GM23338 (cell line): ENCODE results near the gene SCP2. TPM values are rescaled to one million over a fixed set of nuclear protein-coding genes. Genes with fewer than 3 reads are reported as not detected.

ENCODE experiments used
- ATAC-seq: fragments of 200-7000 bp; cut with Tn5 transposase; 3 replicates; pipeline ENCODE4 v1.9.1; 2020
- DNase-seq: peaks from one replicate; pipeline ENCODE4 v3.0.0-alpha.2; 2015; ENCODE audit warnings: low spot score
- H2AFZ ChIP-seq: fragments of 200-600 bp; sonication (generic); 2 replicates; pipeline ENCODE4 v1.8.0; 2016; ENCODE audit warnings: antibody characterized with exemption, mild to moderate bottlenecking, moderate library complexity
- H3F3A ChIP-seq: fragments of 200-600 bp; sonication (generic); replicated peaks from 2 replicates; pipeline ENCODE4 v1.8.0; 2017; ENCODE audit warnings: antibody characterized with exemption, mixed run types, low read depth
- H3K27ac ChIP-seq: fragments of 200-600 bp; sonication (generic); 2 replicates; pipeline ENCODE4 v1.6.1; 2016; ENCODE audit warnings: low read depth
- H3K27me3 ChIP-seq: fragments of 200-600 bp; sonication (generic); 2 replicates; pipeline ENCODE4 v1.8.0; 2016; ENCODE audit warnings: mild to moderate bottlenecking, mixed run types, moderate library complexity; ENCODE audit not compliant: insufficient read depth
- H3K36me3 ChIP-seq: fragments of 200-600 bp; sonication (generic); 2 replicates; pipeline ENCODE4 v1.8.0; 2016; ENCODE audit warnings: mild to moderate bottlenecking; ENCODE audit not compliant: insufficient read depth
- H3K4me1 ChIP-seq: fragments of 200-600 bp; sonication (generic); 2 replicates; pipeline ENCODE4 v1.8.0; 2016; ENCODE audit warnings: mild to moderate bottlenecking, moderate library complexity; ENCODE audit not compliant: insufficient read depth
- H3K4me2 ChIP-seq: fragments of 200-600 bp; sonication (generic); 2 replicates; pipeline ENCODE4 v1.7.1; 2017; ENCODE audit warnings: mixed run types
- H3K4me3 ChIP-seq: fragments of 200-600 bp; sonication (generic); 2 replicates; pipeline ENCODE4 v1.6.1; 2016; ENCODE audit warnings: mixed run types
- H3K79me2 ChIP-seq: fragments of 200-600 bp; sonication (generic); replicated peaks from 2 replicates; pipeline ENCODE4 v1.8.0; 2017; ENCODE audit warnings: mild to moderate bottlenecking; ENCODE audit not compliant: insufficient read depth
- H3K9me2 ChIP-seq: fragments of 200-600 bp; sonication (generic); 2 replicates; pipeline ENCODE4 v1.8.0; 2017; ENCODE audit not compliant: insufficient read depth
- H4K20me1 ChIP-seq: fragments of 200-600 bp; sonication (generic); replicated peaks from 2 replicates; pipeline ENCODE4 v1.8.0; 2017; ENCODE audit warnings: mild to moderate bottlenecking; ENCODE audit not compliant: insufficient read depth
- H3K27ac Mint-ChIP-seq: 2 replicates; pipeline ENCODE4 v1.8.0; 2020; ENCODE audit warnings: inconsistent platforms, mild to moderate bottlenecking, moderate library complexity, mixed read lengths
- H3K27me3 Mint-ChIP-seq: 3 replicates; pipeline ENCODE4 v1.8.0; 2022; ENCODE audit warnings: low read depth, mild to moderate bottlenecking, moderate library complexity, mixed read lengths, inconsistent platforms; ENCODE audit not compliant: insufficient read depth, poor library complexity
- H3K36me3 Mint-ChIP-seq: 3 replicates; pipeline ENCODE4 v1.8.0; 2021; ENCODE audit warnings: low read depth, mild to moderate bottlenecking, inconsistent platforms, moderate library complexity, mixed read lengths
- H3K4me1 Mint-ChIP-seq: 3 replicates; pipeline ENCODE4 v1.8.0; 2020; ENCODE audit warnings: mild to moderate bottlenecking, inconsistent platforms, mixed read lengths
- H3K4me3 Mint-ChIP-seq: 3 replicates; pipeline ENCODE4 v1.8.0; 2021; ENCODE audit warnings: moderate library complexity, mild to moderate bottlenecking, inconsistent platforms, mixed read lengths
- H3K9me3 Mint-ChIP-seq: 3 replicates; pipeline ENCODE4 v1.8.0; 2020; ENCODE audit warnings: moderate library complexity, mild to moderate bottlenecking, inconsistent platforms, mixed read lengths
- CREB1 ChIP-seq: fragments of 250-450 bp; sonication (Bioruptor Pico); IDR thresholded peaks from 2 replicates; pipeline ENCODE4 v1.5.0; 2020; ENCODE audit warnings: low read depth, mild to moderate bottlenecking, moderate library complexity
- JUNB ChIP-seq: IDR thresholded peaks from one replicate; pipeline ENCODE4 v1.6.1; 2016; ENCODE audit warnings: antibody characterized with exemption; ENCODE audit not compliant: unreplicated experiment
- ZNF114 ChIP-seq: fragments of 250-450 bp; sonication (Bioruptor Pico); IDR thresholded peaks from 2 replicates; pipeline ENCODE4 v1.5.0; 2020; ENCODE audit warnings: mild to moderate bottlenecking, moderate library complexity
- ZNF331 ChIP-seq: fragments of 250-450 bp; sonication (Bioruptor Pico); IDR thresholded peaks from 2 replicates; pipeline ENCODE4 v1.5.0; 2020; ENCODE audit warnings: low read depth, mild to moderate bottlenecking, moderate library complexity
- polyA plus RNA-seq: library from polyadenylated mRNA; unstranded; fragments of >200 nt; fragmentation: Nextera tagmentation; extraction: Ambion mirVana; gene quantifications from 2 replicates; pipeline ENCODE4 v1.2.1, GENCODE V29; 2016
- total RNA-seq: library from RNA; depleted of rRNA; stranded (reverse); fragments of >200 nt; shearing (Covaris generic); gene quantifications from 2 replicates; pipeline ENCODE4 v1.2.3, GENCODE V29; 2014
- TF ChIP-seq, protein P1 (sequence below): IDR thresholded peaks from 2 replicates; pipeline ENCODE4 v1.6.1; 2016; ENCODE audit warnings: antibody characterized with exemption
- TF ChIP-seq, protein P2 (sequence below): IDR thresholded peaks from one replicate; pipeline ENCODE4 v1.6.1; 2018; ENCODE audit warnings: antibody characterized with exemption; ENCODE audit not compliant: unreplicated experiment
- TF ChIP-seq, protein P3 (sequence below), 2 experiments: fragments of 200-600 bp in 1 of 2; sonication (generic) in 1 of 2; conservative IDR thresholded peaks; 2 replicates each; pipeline versions ENCODE4 v1.5.1 to v1.6.1; 2016 to 2017; ENCODE audit warnings: antibody characterized with exemption in 2 of 2, low read depth in 2 of 2, mild to moderate bottlenecking in 2 of 2, moderate library complexity in 1 of 2
- TF ChIP-seq, protein P4 (sequence below): fragments of 250-450 bp; sonication (Bioruptor Pico); IDR thresholded peaks from 2 replicates; pipeline ENCODE4 v1.5.0; 2020; ENCODE audit warnings: mild to moderate bottlenecking, moderate library complexity

Gene SCP2
- total and polyA plus RNA-seq, 2 experiments from 2014 or later: 66.3 to 116 TPM

DNA sequence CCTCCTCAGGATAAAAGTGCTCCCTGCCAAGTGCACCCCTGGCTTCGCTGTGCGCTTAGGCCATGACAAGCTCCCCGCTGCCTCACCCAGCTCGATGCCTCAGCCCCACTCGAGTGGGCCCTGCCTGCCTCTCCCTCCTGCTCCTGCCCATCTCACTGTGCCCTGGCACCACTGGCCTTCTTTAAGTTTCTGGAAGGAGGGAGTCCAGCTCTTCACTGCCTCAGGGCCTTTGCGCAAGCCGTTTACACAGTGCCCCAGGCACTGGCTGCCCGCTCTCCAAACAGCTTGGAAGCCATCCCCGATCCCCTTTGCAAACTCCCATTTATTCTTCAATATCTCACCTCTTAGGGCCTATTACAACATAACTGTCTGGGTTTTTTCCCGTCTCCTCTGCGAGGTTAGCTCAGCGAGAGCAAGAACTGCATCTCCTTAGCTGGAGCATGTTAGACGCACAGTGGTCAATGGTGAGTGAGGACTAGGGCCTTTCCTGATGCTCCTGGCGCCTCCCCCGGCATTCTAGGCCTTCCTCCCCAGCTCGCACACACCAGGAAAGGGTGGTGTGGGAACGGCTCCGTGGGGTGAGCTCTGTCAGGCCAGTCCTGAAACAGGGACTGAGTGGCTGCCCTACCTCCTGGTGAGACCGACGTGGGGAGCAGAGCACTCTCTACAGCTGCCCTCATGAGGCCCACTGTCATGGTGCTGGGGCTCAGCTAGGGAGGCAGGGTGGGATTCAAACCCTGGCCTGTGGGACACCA lies 166.9 kb downstream of the SCP2 start:
- Mint-ChIP-seq H3K27me3 (peaks cover 2% of the 10 kb centered on the region), H3K9me3 (no peaks in the 10 kb centered on the region)
- no peak for DNase-seq

More for the DNA sequence above, 166.9 kb downstream of the SCP2 start:
- Histone ChIP-seq H3K4me1 (no peaks in the 10 kb centered on the region), H3K9me2 (no peaks in the 10 kb centered on the region), H3K79me2 (no peaks in the 10 kb centered on the region), H2AFZ (no peak overlapping the region), H3K27me3 (no peaks in the 10 kb centered on the region), H3K27ac (no peak overlapping the region), H4K20me1 (no peaks in the 10 kb centered on the region), H3K4me2 (no peak overlapping the region), H3K36me3 (no peaks in the 10 kb centered on the region), H3K4me3 (no peak overlapping the region), H3F3A (no peaks in the 10 kb centered on the region)
- Mint-ChIP-seq H3K4me1 (no peaks in the 10 kb centered on the region), H3K27ac (no peak overlapping the region), H3K4me3 (no peak overlapping the region), H3K36me3 (no peaks in the 10 kb centered on the region)
- ATAC-seq: no peak
- TF ChIP-seq, protein P1, sequence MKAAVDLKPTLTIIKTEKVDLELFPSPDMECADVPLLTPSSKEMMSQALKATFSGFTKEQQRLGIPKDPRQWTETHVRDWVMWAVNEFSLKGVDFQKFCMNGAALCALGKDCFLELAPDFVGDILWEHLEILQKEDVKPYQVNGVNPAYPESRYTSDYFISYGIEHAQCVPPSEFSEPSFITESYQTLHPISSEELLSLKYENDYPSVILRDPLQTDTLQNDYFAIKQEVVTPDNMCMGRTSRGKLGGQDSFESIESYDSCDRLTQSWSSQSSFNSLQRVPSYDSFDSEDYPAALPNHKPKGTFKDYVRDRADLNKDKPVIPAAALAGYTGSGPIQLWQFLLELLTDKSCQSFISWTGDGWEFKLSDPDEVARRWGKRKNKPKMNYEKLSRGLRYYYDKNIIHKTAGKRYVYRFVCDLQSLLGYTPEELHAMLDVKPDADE: no peak
- TF ChIP-seq, protein P2, sequence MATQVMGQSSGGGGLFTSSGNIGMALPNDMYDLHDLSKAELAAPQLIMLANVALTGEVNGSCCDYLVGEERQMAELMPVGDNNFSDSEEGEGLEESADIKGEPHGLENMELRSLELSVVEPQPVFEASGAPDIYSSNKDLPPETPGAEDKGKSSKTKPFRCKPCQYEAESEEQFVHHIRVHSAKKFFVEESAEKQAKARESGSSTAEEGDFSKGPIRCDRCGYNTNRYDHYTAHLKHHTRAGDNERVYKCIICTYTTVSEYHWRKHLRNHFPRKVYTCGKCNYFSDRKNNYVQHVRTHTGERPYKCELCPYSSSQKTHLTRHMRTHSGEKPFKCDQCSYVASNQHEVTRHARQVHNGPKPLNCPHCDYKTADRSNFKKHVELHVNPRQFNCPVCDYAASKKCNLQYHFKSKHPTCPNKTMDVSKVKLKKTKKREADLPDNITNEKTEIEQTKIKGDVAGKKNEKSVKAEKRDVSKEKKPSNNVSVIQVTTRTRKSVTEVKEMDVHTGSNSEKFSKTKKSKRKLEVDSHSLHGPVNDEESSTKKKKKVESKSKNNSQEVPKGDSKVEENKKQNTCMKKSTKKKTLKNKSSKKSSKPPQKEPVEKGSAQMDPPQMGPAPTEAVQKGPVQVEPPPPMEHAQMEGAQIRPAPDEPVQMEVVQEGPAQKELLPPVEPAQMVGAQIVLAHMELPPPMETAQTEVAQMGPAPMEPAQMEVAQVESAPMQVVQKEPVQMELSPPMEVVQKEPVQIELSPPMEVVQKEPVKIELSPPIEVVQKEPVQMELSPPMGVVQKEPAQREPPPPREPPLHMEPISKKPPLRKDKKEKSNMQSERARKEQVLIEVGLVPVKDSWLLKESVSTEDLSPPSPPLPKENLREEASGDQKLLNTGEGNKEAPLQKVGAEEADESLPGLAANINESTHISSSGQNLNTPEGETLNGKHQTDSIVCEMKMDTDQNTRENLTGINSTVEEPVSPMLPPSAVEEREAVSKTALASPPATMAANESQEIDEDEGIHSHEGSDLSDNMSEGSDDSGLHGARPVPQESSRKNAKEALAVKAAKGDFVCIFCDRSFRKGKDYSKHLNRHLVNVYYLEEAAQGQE: no peak
- no peak for TF ChIP-seq ZNF331 (CRISPR knock-in tag)
- TF ChIP-seq, protein P3, sequence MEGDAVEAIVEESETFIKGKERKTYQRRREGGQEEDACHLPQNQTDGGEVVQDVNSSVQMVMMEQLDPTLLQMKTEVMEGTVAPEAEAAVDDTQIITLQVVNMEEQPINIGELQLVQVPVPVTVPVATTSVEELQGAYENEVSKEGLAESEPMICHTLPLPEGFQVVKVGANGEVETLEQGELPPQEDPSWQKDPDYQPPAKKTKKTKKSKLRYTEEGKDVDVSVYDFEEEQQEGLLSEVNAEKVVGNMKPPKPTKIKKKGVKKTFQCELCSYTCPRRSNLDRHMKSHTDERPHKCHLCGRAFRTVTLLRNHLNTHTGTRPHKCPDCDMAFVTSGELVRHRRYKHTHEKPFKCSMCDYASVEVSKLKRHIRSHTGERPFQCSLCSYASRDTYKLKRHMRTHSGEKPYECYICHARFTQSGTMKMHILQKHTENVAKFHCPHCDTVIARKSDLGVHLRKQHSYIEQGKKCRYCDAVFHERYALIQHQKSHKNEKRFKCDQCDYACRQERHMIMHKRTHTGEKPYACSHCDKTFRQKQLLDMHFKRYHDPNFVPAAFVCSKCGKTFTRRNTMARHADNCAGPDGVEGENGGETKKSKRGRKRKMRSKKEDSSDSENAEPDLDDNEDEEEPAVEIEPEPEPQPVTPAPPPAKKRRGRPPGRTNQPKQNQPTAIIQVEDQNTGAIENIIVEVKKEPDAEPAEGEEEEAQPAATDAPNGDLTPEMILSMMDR (conservative IDR thresholded peaks at IDR 0.05; ENCODE audit: low read depth in 2 of 2): no peak
- TF ChIP-seq, protein P4, sequence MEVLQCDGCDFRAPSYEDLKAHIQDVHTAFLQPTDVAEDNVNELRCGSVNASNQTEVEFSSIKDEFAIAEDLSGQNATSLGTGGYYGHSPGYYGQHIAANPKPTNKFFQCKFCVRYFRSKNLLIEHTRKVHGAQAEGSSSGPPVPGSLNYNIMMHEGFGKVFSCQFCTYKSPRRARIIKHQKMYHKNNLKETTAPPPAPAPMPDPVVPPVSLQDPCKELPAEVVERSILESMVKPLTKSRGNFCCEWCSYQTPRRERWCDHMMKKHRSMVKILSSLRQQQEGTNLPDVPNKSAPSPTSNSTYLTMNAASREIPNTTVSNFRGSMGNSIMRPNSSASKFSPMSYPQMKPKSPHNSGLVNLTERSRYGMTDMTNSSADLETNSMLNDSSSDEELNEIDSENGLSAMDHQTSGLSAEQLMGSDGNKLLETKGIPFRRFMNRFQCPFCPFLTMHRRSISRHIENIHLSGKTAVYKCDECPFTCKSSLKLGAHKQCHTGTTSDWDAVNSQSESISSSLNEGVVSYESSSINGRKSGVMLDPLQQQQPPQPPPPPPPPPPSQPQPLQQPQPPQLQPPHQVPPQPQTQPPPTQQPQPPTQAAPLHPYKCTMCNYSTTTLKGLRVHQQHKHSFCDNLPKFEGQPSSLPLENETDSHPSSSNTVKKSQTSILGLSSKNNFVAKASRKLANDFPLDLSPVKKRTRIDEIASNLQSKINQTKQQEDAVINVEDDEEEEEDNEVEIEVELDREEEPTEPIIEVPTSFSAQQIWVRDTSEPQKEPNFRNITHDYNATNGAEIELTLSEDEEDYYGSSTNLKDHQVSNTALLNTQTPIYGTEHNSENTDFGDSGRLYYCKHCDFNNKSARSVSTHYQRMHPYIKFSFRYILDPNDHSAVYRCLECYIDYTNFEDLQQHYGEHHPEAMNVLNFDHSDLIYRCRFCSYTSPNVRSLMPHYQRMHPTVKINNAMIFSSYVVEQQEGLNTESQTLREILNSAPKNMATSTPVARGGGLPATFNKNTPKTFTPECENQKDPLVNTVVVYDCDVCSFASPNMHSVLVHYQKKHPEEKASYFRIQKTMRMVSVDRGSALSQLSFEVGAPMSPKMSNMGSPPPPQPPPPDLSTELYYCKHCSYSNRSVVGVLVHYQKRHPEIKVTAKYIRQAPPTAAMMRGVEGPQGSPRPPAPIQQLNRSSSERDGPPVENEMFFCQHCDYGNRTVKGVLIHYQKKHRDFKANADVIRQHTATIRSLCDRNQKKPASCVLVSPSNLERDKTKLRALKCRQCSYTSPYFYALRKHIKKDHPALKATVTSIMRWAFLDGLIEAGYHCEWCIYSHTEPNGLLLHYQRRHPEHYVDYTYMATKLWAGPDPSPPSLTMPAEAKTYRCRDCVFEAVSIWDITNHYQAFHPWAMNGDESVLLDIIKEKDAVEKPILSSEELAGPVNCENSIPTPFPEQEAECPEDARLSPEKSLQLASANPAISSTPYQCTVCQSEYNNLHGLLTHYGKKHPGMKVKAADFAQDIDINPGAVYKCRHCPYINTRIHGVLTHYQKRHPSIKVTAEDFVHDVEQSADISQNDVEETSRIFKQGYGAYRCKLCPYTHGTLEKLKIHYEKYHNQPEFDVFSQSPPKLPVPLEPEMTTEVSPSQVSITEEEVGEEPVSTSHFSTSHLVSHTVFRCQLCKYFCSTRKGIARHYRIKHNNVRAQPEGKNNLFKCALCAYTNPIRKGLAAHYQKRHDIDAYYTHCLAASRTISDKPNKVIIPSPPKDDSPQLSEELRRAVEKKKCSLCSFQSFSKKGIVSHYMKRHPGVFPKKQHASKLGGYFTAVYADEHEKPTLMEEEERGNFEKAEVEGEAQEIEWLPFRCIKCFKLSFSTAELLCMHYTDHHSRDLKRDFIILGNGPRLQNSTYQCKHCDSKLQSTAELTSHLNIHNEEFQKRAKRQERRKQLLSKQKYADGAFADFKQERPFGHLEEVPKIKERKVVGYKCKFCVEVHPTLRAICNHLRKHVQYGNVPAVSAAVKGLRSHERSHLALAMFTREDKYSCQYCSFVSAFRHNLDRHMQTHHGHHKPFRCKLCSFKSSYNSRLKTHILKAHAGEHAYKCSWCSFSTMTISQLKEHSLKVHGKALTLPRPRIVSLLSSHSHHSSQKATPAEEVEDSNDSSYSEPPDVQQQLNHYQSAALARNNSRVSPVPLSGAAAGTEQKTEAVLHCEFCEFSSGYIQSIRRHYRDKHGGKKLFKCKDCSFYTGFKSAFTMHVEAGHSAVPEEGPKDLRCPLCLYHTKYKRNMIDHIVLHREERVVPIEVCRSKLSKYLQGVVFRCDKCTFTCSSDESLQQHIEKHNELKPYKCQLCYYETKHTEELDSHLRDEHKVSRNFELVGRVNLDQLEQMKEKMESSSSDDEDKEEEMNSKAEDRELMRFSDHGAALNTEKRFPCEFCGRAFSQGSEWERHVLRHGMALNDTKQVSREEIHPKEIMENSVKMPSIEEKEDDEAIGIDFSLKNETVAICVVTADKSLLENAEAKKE: no peak
- TF ChIP-seq CREB1 (CRISPR knock-in tag): no peak
- TF ChIP-seq ZNF114 (CRISPR knock-in tag): no peak
- TF ChIP-seq JUNB: no peak
